OCI-LY7 (cell line): ENCODE measurements around the gene ZNF175. TPM values are rescaled to one million over a fixed set of nuclear protein-coding genes. Genes with fewer than 3 reads are reported as not detected.

Source experiments
- BruUV-seq: library from RNA; stranded (reverse); fragments of 400-500 nt; replicated peaks from 2 replicates; lab custom pipeline; 2021; lab: Mats Ljungman, UMichigan
- CTCF ChIA-PET: fragments of 300-600 bp; sonication (Branson Sonifier 250); formaldehyde crosslinking; loops from one replicate; lab custom pipeline; 2022; ENCODE audit warnings: antibody characterized with exemption; ENCODE audit not compliant: unreplicated experiment; lab: Charles Lee
- POLR2A ChIA-PET: fragments of 300-600 bp; sonication (Branson Sonifier 250); formaldehyde crosslinking; loops from one replicate; lab custom pipeline; 2022; ENCODE audit warnings: antibody characterized with exemption; lab: Charles Lee
- DNase-seq: peaks from one replicate; pipeline ENCODE4 v3.0.0-alpha.2; 2015; ENCODE audit warnings: low spot score
- H2AFZ ChIP-seq: fragments of 200-600 bp; sonication (generic), shearing (Covaris generic); 2 replicates; pipeline ENCODE4 v1.6.1; 2014; ENCODE audit warnings: mild to moderate bottlenecking, antibody characterized with exemption, low read length, moderate library complexity
- H3K27ac ChIP-seq: fragments of 200-600 bp; sonication (generic); 2 replicates; pipeline ENCODE4 v1.5.1; 2014; ENCODE audit warnings: mixed run types, low read depth, mild to moderate bottlenecking, moderate library complexity, low read length, inconsistent platforms; ENCODE audit not compliant: poor library complexity, severe bottlenecking
- H3K36me3 ChIP-seq: fragments of 200-600 bp; sonication (generic); 2 replicates; pipeline ENCODE4 v1.6.1; 2014; ENCODE audit warnings: mild to moderate bottlenecking, antibody characterized with exemption, low read length, moderate library complexity, mixed read lengths; ENCODE audit not compliant: insufficient read depth
- H3K4me1 ChIP-seq: fragments of 200-600 bp; sonication (generic); 2 replicates; pipeline ENCODE4 v1.5.1; 2014; ENCODE audit warnings: mild to moderate bottlenecking, low read length; ENCODE audit not compliant: insufficient read depth, poor library complexity, severe bottlenecking
- H3K4me2 ChIP-seq: fragments of 200-600 bp; sonication (generic); 2 replicates; pipeline ENCODE4 v1.6.1; 2014; ENCODE audit warnings: mild to moderate bottlenecking, low read length
- H3K4me3 ChIP-seq: fragments of 200-600 bp; sonication (generic); 2 replicates; pipeline ENCODE4 v1.5.1; 2014; ENCODE audit warnings: mild to moderate bottlenecking, low read depth, low read length; ENCODE audit not compliant: poor library complexity, severe bottlenecking
- H3K79me2 ChIP-seq: fragments of 200-600 bp; sonication (generic); 2 replicates; pipeline ENCODE4 v1.6.1; 2016; ENCODE audit warnings: low read depth, mild to moderate bottlenecking, low read length, moderate library complexity, mixed read lengths; ENCODE audit not compliant: insufficient read depth
- H3K9me2 ChIP-seq: fragments of 200-600 bp; sonication (generic); 2 replicates; pipeline ENCODE4 v1.6.1; 2016; ENCODE audit warnings: mild to moderate bottlenecking, low read length, mixed read lengths; ENCODE audit not compliant: insufficient read depth
- H3K9me3 ChIP-seq: fragments of 200-600 bp; sonication (generic); 2 replicates; pipeline ENCODE4 v1.6.1; 2014; ENCODE audit warnings: mild to moderate bottlenecking, mixed run types, low read length, mixed read lengths
- H4K20me1 ChIP-seq: fragments of 200-600 bp; sonication (generic); 2 replicates; pipeline ENCODE4 v1.6.1; 2014; ENCODE audit warnings: mild to moderate bottlenecking, antibody characterized with exemption, low read length, moderate library complexity, mixed read lengths; ENCODE audit not compliant: insufficient read depth
- CTCF ChIP-seq: fragments of 200-600 bp; sonication (generic); conservative IDR thresholded peaks from 2 replicates; pipeline ENCODE4 v1.5.1; 2014; ENCODE audit warnings: mild to moderate bottlenecking, antibody characterized with exemption, low read length, moderate library complexity, mixed read lengths
- EZH2phosphoT487 ChIP-seq: fragments of 200-600 bp; sonication (generic); IDR thresholded peaks from 2 replicates; pipeline ENCODE4 v1.6.1; 2018; ENCODE audit warnings: low read depth, borderline replicate concordance, mild to moderate bottlenecking, mixed run types, antibody characterized with exemption, low read length, moderate library complexity, mixed read lengths
- intact Hi-C: fragments of 100-400 bp; cut with micrococcal nuclease; formaldehyde crosslinking; loops from one replicate; pipeline ENCODE4 v1.10.0; 2022; ENCODE audit not compliant: unreplicated experiment
- total RNA-seq, 2 experiments: library from RNA; depleted of rRNA in 1 of 2; stranded (reverse); fragments of >200 nt in 1 of 2; shearing (Covaris generic) in 1 of 2; gene quantifications; 2 replicates each; pipeline ENCODE4 v1.2.3, GENCODE V29; 2014 to 2022

ZNF175 gene
- total RNA-seq, 2 experiments from 2014 or later = 3.5 to 10.4 TPM

- ChIA-PET POLR2A (no interaction called here), CTCF (no interaction called here)
Measured at GRCh38 chr19:51559240-51559639, 11.8 kb upstream of the ZNF175 start.

DNA sequence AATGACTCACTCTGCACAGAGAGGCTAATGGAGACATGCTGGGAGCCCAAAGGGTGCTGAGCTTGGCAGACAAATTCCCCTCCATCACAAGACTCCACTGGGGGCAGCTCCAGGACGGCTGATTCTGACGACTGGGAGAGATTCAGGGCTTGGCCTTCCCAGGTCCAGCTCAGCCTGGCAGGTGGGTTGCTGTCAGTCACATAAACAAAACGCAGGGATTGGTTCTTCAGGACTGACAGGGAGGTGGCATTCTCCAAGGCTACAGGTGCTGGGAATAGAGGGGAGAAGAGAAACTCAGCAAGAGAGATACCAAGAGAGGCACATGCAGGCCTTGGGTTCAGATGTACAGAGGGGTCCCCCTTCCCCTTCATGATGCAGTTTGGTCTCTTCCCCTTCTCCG, 10.7 kb upstream of the ZNF175 start:
- no TSS peak for BruUV-seq
- H4K20me1 ChIP-seq = no peaks in the 10 kb centered on the region
- intact Hi-C loops = no loop called here
- no peaks in the 10 kb centered on the region for H3K9me3 ChIP-seq
- H3K36me3 ChIP-seq = no peaks in the 10 kb centered on the region
- CTCF ChIA-PET = no interaction called here
- no peak for DNase-seq
- POLR2A ChIA-PET = no interaction called here
- no peaks in the 10 kb centered on the region for H3K9me2 ChIP-seq
- H3K4me1 ChIP-seq = peaks cover 6% of the 10 kb centered on the region
- TF ChIP-seq EZH2phosphoT487 = no peak
- TF ChIP-seq CTCF = no peak
- H3K79me2 ChIP-seq = no peaks in the 10 kb centered on the region
- no peak overlapping the region for H2AFZ ChIP-seq
- H3K4me3 ChIP-seq = no peak overlapping the region
- no peak overlapping the region for H3K27ac ChIP-seq
- no peak overlapping the region for H3K4me2 ChIP-seq

More at GRCh38 chr19:51559240-51559639, 11.8 kb upstream of the ZNF175 start:
- Histone ChIP-seq H3K79me2 (no peaks in the 10 kb centered on the region), H3K4me2 (no peak overlapping the region), H3K9me2 (no peaks in the 10 kb centered on the region), H3K36me3 (no peaks in the 10 kb centered on the region), H3K4me3 (no peak overlapping the region), H3K9me3 (no peaks in the 10 kb centered on the region), H3K4me1 (no peaks in the 10 kb centered on the region), H4K20me1 (no peaks in the 10 kb centered on the region), H2AFZ (no peak overlapping the region), H3K27ac (no peak overlapping the region)
- intact Hi-C loops = no loop called here
- no peak for DNase-seq
- no TSS peak for BruUV-seq
- TF ChIP-seq CTCF (no peak), EZH2phosphoT487 (no peak)

GRCh38 chr19:51564791-51565190, 6.3 kb upstream of the ZNF175 start:
- Histone ChIP-seq H3K9me2 (no peaks in the 10 kb centered on the region), H4K20me1 (no peaks in the 10 kb centered on the region), H3K4me1 (peaks cover 6% of the 10 kb centered on the region), H3K9me3 (no peaks in the 10 kb centered on the region), H3K27ac (no peak overlapping the region), H3K4me3 (no peak overlapping the region), H3K79me2 (no peaks in the 10 kb centered on the region), H2AFZ (no peak overlapping the region), H3K36me3 (no peaks in the 10 kb centered on the region), H3K4me2 (no peak overlapping the region)
- intact Hi-C loops = no loop called here
- ChIA-PET CTCF (no interaction called here), POLR2A (no interaction called here)
- DNase-seq = peak; percentile 16
- no TSS peak for BruUV-seq
- TF ChIP-seq CTCF (peak; percentile 51), EZH2phosphoT487 (no peak)
